Brain microvascular endothelial cell (primary cell): ENCODE data around the gene KCNQ1.
"Not testable (repeated sequence)": the region's sequence is repeated elsewhere in the genome, so short reads cannot be mapped to it uniquely, and the experiment has no call there.

Experiments used
- DNase-seq: peaks from one replicate; pipeline ENCODE4 v3.0.0-alpha.2; 2020
- H3K27ac ChIP-seq: fragments of 250-450 bp; sonication (Bioruptor Pico); 2 replicates; pipeline ENCODE4 v1.5.1; 2020; ENCODE audit warnings: mild to moderate bottlenecking, moderate library complexity
- H3K27me3 ChIP-seq: fragments of 250-450 bp; sonication (Bioruptor Pico); replicated peaks from 2 replicates; pipeline ENCODE4 v1.5.1; 2020; ENCODE audit warnings: mild to moderate bottlenecking
- H3K36me3 ChIP-seq: fragments of 250-450 bp; sonication (Bioruptor Pico); replicated peaks from 2 replicates; pipeline ENCODE4 v1.5.1; 2020; ENCODE audit warnings: mild to moderate bottlenecking
- H3K4me3 ChIP-seq: 2 replicates; pipeline ENCODE4 v1.5.1; 2011; ENCODE audit warnings: low read depth, mild to moderate bottlenecking, control low read depth, low read length, moderate library complexity
- in situ Hi-C: cut with HindIII; loops from 2 replicates; pipeline ENCODE4 v1.10.0; 2017; ENCODE audit warnings: low sequenced_read_pairs, low pct_ligation_motif_present
- TF ChIP-seq, protein P1 (sequence below): IDR thresholded peaks from 2 replicates; pipeline ENCODE4 v1.5.1; 2011; ENCODE audit warnings: low read depth, mild to moderate bottlenecking, moderate library complexity, low read length, control low read depth, inconsistent platforms; ENCODE audit errors: missing control alignments

Gene KCNQ1

DNA sequence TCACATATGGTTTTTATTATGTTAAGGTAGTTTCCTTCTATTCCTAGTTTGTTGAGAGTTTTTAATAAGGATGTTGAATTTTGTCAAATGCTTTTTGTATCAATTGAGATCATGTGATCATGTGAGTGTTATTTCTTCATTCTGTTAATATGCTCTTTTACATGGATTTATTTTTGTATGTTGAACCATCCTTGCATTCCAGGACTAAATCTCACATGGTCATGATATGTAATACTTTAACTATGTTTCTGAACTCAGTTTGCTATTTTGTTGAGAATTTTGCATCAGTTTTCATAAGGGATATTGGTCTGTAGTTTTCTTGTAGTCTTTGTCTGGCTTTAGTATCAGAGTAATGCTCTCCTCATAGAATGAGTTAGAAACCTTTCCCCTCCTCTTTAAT, 43.2 kb downstream of the KCNQ1 start:
- DNase-seq = no peak
- in situ Hi-C loops = no loop called here
- Histone ChIP-seq H3K36me3 (no peaks in the 10 kb centered on the region), H3K27ac (no peak overlapping the region), H3K4me3 (no peak overlapping the region), H3K27me3 (no peaks in the 10 kb centered on the region)
- TF ChIP-seq, protein P1, sequence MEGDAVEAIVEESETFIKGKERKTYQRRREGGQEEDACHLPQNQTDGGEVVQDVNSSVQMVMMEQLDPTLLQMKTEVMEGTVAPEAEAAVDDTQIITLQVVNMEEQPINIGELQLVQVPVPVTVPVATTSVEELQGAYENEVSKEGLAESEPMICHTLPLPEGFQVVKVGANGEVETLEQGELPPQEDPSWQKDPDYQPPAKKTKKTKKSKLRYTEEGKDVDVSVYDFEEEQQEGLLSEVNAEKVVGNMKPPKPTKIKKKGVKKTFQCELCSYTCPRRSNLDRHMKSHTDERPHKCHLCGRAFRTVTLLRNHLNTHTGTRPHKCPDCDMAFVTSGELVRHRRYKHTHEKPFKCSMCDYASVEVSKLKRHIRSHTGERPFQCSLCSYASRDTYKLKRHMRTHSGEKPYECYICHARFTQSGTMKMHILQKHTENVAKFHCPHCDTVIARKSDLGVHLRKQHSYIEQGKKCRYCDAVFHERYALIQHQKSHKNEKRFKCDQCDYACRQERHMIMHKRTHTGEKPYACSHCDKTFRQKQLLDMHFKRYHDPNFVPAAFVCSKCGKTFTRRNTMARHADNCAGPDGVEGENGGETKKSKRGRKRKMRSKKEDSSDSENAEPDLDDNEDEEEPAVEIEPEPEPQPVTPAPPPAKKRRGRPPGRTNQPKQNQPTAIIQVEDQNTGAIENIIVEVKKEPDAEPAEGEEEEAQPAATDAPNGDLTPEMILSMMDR = no peak

- H3K27ac ChIP-seq = no peak overlapping the region
- H3K4me3 ChIP-seq = no peak overlapping the region
- TF ChIP-seq, protein P1 = no peak
- in situ Hi-C loops = no loop called here
- no peaks in the 10 kb centered on the region for H3K36me3 ChIP-seq
- DNase-seq = no peak
- no peaks in the 10 kb centered on the region for H3K27me3 ChIP-seq
Measured at GRCh38 chr11:2489083-2489482, 44.3 kb downstream of the KCNQ1 start.

DNA sequence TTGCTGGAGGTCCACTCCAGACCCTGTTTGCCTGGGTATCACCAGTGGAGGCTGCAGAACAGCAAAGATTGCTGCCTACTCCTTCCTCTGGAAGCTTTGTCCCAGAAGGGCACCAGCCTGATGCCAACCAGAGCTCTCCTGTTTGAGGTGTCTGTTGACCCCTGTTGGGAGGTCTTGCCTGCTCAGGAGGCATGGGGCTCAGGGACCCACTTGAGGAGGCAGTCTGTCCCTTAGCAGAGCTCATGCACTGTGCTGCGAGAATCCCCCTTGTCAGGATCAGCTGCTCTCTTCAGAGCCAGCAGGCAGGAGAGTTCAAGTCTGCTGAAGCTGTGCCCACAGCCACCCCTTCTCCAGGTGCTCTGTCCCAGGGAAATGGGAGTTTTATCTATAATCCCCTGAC, 53.1 kb downstream of the KCNQ1 start:
- in situ Hi-C loops, H3K27ac ChIP-seq, H3K4me3 ChIP-seq, H3K36me3 ChIP-seq, DNase-seq, H3K27me3 ChIP-seq: not testable (repeated sequence)

- no peak for DNase-seq
- H3K27me3 ChIP-seq = no peaks in the 10 kb centered on the region
- in situ Hi-C loops = no loop called here
- H3K4me3 ChIP-seq = no peak overlapping the region
- no peaks in the 10 kb centered on the region for H3K36me3 ChIP-seq
- no peak overlapping the region for H3K27ac ChIP-seq
- TF ChIP-seq, protein P1 = no peak
Measured at GRCh38 chr11:2498750-2499149, 53.9 kb downstream of the KCNQ1 start.

GRCh38 chr11:2507212-2507901, 62.5 kb downstream of the KCNQ1 start:
- no peak overlapping the region for H3K27ac ChIP-seq
- H3K4me3 ChIP-seq = no peak overlapping the region
- no peaks in the 10 kb centered on the region for H3K36me3 ChIP-seq
- TF ChIP-seq, protein P1 = no peak
- H3K27me3 ChIP-seq = peaks cover 6% of the 10 kb centered on the region
- in situ Hi-C loops = no loop called here
- no peak for DNase-seq

DNA sequence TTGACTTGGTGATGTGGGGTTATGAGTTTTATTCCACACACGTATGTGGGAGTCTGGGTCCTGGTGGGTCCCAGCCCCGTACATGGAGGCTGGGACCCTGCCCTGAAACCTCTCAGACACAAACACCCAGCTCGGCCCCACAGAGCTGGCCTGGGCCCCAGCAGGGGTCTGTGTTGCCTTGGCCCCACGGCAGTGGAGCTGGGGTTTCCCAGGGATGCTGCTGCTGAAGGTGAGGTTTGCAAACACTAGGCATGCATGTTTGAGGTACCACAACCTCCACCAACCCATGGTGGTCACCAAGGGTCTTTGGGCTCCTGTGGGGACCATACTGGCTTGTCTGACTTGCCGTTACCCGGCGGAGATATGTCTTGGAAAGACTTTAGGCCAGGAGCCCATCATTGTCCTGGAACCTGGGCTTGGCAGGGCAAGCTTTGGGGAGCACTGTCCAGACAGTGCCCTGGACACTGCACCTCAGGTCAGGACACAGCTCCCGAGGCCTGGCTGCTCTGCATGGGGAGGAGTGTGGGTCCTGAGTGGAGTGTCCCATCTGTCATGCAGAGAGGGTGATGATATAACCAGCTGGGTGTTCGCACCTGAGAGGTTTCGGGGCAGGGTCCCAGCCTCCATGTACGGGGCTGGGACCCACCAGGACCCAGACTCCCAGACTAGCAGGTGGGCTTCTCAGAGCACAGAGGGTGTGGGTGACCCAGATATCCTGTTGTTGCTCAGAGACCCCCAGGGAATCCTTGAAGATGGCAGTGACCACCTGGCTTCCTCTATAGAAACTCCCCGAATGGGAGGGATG, 63.3 kb downstream of the KCNQ1 start:
- Histone ChIP-seq H3K4me3 (no peak overlapping the region), H3K27me3 (peaks cover 6% of the 10 kb centered on the region), H3K36me3 (no peaks in the 10 kb centered on the region), H3K27ac (no peak overlapping the region)
- DNase-seq = no peak
- TF ChIP-seq, protein P1 = no peak
- in situ Hi-C loops = no loop called here
